NCI-H82 (cell line): ENCODE measurements around the gene FXYD7.
A peak's percentile ranks its signal among the peaks of the same experiment; 100 is the strongest.

Experiments used
- DNase-seq: peaks from one replicate; lab custom pipeline; 2025; lab: John Stamatoyannopoulos, UW

FXYD7 gene

DNA sequence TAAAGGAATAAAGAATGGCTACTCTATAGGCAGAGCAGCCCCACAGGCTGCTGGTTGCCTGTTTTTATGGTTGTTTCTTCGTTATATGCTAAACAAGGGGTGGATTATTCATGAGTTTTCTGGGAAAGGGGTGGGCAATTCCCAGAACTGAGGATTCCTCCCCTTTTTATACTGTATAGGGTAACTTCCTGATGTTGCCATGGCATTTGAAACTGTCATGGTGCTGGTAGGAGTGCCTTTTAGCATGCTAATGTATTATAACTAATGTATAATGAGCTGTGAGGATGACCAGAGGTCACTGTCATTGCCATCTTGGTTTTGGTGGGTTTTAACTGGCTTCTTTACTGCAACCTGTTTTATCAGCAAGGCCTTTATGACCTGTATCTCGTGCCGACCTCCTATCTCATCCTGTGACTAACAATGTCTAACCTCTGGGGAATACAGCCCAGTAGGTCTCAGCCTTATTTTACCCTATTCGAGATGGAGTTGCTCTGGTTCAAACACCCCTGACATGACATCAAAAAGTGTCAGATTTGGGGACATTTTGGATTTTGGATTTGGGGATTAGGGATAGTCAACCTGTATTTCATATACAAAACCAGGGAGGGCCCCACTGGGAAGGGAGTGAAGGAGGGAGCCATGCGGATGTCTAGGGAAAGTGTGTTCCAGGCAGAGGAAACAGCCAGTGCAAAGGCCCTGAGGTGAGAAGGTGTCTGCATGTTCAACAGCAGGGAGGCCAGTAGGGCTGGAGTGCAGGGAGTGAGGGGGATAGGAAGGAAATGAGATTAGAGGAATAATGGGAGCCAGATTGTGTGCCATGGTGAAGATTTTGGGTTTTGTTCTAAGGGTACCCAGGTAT lies 22.4 kb downstream of the FXYD7 start:
- no peak for DNase-seq

DNA sequence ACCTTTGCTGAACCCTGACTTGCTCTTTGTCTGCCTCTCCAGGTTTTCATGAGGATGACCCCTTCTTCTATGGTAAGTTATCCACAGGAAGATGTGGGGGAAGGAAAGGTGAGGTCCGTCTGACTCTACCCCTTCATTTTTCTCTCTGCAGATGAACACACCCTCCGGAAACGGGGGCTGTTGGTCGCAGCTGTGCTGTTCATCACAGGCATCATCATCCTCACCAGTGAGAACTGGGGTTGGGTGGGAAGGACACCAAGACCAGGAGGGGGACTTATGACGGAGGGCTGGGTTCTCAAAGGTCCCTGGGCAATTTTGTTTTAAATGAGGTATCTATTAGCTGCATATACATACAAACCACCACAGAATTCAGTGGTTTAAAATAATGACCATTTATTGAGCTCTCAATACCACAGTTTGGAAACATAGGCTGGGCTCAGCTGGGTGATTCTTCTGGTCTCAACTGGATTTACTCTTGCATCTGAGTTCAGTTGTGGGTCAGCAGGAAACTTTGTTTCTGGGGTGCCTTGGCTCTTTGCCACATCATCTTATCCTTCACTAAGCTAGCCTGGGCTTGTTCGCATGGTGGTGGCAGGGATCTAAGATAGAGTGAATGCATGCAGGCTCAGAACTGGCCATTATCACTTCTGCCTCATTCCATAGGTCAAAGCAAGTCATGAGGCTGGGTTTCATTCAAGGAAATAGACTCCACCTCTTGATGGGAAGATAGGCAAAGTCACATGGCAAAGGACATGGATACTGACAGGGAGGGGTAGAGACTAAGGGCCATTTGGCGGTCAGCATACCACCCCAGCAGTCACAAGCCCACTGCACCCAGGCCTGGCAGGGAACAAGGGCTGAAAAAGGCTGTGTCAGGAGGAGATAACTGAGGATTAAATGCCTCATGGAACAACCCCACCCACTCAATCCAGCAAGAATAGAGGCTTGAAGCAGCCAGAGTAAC lies 23.3 kb downstream of the FXYD7 start:
- no peak for DNase-seq

DNA sequence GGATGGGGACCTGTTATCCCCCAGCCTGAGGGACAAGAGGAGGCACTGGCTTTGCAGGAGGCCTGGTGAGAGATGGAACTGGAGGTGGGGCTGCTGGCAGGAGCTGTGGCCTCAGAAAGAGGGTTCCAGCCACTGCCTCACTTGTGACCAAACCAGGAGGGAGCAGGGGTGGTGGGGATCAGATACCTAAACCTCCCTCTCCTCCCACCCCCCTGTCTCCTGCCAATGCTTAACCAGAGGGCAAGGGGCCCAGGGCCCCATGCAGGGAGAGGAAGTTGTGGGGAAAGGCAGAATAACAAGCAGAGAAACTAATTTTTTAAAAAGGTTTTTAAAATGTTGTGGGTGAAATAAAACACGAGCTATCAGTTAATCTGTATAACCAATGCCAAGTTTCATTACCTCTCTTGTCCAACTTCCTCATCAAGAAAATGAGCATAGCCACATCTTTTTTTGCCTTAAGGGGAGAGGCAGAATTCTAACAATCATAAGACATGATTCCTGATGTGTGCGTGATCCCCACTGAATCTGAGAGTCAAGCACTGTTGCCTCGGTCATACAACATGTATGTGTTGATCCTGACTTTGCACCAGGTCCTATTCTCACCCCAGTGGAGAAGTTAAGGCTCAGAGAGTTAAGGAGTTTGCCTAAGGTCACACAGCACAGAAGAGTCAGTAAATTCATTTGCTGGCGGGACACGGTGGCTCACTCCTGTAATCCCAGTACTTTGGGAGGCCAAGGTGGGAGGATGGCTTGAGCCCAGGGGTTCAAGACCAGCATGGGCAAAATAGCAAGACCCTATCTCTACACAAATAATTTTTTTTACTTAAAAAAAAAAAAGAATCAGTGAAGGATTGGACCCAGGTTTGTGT lies 24.4 kb downstream of the FXYD7 start:
- DNase-seq: no peak

DNA sequence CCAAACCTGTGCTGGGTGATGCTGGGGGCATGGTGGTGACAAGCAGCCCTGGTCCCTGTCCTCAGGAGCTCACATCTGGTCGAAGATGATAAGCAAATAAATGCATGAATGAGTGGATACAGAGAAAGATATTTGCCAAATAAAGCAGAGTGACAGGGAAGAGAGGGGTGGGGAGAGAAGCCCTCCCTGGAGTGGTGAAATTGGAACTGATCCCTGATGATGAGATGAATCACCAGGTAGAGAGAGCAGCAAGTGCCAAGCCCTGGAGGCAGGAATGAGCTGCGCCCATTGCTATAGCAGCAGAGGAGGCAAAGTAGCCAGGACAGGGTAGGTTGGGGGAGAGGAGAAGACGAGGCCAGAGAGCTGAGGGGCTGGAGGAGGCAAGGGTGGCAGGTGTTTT lies 25.1 kb downstream of the FXYD7 start:
- no peak for DNase-seq

DNA sequence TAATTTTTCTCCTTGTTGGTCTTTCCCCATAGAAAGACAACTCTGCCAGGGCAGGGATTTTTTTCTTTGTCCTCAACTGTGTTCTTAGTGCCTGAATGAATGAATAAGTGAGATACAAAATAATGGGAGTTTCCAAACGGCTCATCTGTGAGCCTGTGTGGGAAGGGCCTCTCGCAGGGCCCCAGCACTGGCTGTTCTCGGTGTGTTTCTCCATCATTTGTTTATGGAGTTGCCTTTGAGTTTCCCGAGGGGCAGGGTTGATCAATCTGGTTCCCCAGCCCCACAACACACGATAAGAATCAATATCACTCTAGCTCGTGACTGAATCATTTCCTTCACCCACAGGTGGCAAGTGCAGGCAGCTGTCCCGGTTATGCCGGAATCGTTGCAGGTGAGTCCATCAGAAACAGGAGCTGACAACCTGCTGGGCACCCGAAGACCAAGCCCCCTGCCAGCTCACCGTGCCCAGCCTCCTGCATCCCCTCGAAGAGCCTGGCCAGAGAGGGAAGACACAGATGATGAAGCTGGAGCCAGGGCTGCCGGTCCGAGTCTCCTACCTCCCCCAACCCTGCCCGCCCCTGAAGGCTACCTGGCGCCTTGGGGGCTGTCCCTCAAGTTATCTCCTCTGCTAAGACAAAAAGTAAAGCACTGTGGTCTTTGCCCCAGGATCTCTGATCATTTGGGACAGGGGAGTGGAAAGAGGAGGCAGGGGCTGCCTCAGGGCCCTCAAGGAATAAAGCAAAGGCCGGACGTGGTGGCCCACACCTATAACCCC lies 26.4 kb downstream of the FXYD7 start:
- no peak for DNase-seq

DNA sequence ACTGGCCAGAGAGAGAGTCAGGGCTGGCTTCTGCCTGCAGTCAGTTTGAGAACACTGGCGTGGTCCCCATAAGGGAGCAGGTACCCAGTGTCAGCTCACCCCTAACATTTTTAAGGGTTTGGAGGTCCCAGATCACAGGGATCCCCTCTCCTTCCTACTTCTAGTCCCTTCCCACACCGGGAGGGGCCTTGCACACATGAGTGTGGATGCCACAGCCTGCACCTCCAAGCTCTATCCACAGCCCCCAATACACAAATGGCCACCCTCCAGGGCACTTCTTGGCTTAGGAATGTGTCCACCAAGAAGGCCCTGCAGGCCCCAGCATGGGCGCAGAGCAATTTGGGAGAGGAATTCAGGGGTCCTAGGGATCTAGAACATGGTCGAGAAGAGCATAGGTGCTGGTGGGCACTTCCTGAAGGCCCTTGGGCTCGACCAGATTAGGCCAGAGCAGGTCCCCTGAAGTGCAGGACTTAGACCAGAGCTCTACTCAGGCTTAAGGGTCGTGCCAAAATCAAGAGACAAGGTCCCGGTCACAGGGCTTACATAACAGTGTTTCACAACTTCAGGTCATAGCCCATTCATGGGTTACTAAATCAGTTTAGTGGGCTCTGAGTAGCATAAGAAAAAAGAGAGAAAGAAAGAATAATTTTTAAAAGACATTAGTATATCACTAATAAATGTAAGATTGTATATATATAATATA lies 27.5 kb downstream of the FXYD7 start:
- DNase-seq: no peak

DNA sequence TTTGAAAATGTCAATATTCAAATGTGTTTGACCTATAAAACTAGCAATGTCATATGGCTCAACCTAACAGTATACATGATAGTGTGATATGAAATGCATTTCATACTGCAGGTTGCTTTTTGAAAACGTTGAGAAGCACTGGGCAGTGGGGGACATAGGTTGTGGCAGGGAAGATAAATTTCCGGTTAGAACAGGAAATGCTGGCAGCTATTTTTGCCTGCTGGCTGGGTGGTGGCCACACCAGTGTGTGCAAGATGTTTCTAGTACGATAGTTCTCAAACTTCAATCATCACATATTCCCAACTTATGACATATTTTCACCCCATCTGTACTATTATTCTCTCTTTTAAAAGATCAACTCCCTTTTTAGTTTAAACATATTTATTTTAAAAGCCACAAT lies 28.7 kb downstream of the FXYD7 start:
- no peak for DNase-seq

DNA sequence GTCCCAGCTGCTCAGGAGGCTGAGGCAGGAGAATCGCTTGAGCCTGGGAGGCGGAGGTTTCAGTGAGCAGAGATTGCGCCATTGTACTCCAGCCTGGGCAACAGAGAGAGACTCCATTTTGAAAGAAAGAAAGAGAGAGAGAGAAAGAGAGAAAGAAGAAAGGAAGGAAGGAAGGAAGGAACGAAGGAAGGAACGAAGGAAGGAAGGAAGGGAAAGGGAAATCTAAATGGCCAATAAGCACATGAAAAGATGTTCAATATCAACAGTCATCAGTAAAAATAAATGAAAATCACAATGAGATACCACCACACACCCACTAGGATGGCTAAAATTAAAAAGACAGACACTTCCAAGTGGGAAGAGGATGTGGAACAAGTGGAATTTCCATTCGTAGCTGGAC lies 31.2 kb downstream of the FXYD7 start:
- no peak for DNase-seq

DNA sequence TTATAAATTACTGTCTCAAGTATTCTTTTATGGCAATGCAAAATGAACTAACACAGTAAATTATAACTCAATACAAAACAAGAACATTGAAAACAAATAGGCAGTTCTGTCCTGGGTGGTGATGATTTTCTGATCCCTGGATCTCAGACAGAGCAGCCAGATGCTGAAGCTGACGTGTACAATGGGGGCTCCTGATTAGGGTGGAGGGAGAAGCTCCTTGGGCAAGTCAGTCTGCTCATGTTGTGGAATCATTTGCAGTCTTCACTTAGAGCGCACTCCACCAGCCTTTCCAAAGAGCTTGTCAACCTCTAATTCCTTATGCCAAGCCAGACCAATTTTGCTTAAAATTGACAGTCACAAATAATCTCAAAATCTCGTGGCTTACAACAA lies 33.1 kb downstream of the FXYD7 start:
- DNase-seq: no peak

DNA sequence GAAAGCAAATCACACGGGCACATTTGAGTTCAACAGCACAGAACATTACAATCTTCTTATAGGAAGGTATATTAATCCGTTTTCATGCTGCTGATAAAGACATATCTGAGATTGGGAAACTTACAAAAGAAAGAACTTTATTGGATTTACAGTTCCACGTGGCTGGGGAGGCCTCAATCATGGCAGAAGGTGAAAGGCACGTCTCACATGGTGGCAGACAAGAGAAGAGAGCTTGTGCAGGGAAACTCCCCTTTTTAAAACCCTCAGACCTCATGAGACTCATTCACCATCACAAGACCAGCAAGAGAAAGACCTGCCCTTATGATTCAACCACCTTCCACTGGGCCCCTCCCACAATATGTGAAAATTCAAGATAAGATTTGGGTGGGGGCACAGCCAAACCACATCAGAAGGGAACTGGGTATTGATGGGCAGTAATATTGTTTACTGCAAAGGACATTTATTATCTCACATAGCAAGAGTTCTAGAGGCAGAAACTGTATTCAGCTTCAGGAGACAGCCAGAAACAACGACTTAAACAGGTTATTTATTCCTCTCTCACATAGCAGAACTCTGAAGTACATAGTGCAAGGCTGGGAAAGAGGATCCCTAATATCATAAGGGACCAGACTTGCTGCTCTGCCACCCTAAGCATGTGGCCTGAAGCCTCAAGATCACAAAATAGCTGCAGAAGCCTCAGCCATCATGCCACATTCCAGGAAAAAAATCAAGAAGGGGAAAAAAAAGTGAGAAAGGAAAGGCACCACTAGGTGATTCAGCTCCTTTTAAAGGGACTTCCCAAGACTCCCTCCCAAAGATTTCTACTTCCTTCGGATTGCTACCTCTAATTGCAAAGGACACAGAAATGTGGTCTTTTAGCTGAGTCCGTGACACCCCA lies 34.6 kb downstream of the FXYD7 start:
- DNase-seq: no peak

DNA sequence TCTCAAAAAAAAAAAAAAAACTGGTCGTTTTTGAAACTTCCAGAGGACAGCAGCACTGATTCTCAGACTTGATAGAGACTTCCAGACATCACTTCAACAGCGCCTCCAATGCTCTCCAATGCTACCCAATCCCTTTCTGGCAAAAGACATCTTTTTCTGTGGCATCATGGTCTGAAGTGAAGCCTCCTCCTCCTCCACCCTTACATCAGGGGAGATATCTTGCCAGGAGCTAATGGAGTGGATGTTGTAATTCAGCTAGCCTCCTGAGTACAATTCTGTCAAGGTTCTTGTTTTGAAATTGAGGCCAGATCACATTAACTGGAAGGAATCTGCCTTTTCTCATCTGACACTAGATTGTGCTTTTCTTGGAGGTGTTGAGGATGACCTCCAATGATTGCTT lies 35.6 kb downstream of the FXYD7 start:
- no peak for DNase-seq

DNA sequence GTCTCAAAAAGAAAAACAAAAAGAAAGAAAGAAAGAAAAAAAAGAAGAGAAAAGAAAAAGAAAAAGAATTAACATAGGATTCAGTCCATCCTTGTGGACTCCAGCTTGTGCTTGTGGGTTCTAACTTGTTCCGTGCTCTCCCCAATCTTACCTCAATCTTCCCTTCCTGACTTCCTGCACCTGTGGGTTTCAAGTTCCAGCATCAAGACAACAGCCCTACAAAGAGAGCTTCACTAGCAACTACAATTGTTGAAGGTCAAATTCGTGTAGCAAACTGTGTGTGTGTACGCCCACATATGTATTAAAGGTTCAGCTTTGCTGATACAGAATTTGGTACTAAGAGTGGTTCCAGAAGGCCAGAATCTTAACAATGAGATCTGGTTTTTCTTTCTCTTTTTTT lies 36.8 kb downstream of the FXYD7 start:
- DNase-seq: no peak

DNA sequence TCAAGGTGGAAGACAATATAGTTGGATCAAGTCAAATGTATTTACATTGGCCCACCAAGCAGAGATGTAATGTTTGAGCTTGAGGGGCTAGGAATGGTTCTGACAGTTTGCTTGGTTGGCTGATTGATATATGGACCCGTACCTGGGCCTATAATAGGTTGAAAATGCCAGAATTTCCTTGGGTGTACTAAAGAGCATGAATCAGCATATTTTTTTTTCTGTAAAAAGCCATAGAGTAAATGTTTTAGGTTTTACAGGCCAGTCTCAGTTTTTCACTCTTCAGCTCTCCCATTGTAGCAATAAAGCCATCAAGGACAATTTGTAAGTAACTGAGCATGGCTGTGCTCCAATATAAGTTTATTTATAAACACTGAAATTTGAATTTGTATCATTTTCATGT lies 38.3 kb downstream of the FXYD7 start:
- DNase-seq: no peak

DNA sequence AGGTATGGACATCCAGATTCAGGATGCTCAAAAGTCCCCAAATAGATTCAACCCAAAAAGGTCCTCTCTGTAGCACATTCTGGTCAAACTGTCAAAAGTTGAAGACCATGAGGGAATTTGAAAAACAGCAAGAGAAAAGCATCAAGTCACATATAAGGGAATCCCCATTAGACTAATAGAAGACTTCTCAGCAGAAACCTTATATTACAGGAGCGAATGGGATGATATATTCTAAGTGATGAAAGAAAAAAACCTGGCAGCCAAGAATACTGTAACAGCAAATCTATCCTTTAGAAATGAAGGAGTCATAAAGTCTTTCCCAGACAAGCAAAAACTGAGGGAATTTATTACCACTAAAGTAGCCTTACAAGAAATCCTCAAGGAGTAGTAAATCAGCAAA lies 41.2 kb downstream of the FXYD7 start:
- DNase-seq: no peak

DNA sequence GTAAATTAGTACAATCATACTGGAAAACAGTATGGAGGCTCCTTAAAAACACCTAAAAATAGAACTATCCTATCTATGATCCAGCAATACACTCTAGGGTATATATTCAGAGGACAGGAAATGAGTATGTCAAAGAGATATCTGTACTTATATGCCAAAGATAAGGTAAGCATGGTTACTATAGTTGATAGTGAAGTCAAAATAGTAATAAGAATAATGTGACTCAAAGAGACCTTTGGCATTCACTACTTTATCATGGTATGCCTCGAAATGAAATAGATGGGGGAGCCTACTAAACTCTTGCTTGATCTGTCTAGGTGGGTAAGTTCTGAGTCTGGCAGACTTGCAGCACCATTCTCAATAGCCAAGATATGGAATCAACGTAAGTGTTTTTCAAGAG lies 41.8 kb downstream of the FXYD7 start:
- no peak for DNase-seq

DNA sequence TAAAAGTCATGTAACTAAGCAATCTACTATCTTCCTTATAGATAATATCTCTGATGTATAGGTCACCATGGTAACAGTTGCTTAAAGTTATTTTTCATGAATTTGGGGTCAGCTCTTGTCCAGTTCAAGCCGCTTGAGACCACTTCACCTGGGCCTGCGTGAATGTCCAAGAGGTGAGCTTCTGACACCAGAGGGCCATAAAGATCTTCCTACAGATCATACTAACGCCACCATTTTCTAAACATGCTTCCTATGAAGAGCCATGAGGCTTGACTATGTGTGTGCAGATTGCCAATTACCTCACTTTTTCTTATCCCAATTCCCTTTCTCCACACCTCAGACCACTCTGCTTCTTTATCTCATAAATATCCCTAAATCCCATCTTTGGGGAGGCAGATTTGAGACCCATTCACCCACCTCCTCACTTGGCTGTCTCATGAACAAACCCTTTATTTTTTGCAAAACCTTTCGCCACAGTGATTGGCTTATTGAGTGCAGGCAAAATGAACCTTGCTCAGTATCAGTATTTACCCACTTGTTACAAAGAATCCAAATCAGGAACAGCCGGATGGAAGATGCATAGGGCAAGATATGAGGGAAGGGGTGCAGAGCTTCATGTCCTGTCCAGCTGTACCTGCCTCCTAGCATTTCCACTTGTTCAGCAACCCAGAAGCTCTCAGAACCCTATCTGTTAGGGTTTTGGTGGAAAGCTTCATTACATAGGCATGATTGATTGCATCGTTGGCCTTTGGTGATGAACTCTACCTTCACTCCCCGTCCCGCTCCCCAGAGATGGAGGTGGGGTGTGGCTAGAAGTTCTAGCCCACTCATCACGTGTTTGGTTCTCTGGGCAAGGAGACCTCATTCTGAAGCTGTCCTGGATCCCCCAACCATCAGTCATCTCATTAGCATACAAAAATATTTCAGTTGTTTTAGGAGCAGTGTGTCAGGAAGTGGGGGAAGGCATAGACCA lies 51.2 kb downstream of the FXYD7 start:
- no peak for DNase-seq

DNA sequence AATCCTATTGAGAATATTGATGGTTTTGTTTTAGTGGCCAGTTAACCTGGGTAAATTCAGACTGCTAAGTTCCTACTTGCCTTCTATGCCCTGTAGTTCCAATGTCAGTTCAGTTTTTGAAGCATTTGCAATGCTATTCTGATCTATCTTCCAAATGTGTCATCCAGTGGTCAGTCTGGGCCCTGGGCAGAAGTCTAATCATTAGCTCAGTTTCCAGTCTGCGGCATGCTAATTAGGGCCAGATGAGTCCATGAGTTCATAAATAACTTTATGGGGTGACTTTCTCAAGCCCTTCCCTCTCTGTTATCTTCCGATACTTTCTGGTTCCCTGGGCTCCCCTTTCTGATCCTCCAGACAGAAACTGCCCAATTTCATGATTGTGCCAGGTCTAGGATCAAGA lies 52.8 kb downstream of the FXYD7 start:
- no peak for DNase-seq

DNA sequence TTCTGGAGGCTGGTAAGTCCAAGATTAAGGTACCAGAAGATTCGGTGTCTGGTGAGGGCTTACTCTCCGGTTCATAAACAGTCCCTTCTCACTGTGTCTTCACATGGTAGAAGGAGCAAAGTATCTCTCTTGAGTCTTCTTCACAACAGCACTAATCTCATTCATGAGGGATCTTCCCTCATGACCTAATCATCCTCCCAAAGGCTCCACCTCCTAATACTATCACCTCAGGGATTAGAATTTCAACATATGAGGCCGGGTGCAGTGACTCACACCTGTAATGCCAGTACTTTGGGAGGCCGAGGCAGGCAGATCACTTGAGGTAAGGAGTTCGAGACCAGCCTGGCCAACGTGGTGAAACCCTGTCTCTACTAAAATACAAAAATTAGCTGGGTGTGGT lies 53.8 kb downstream of the FXYD7 start:
- peak; percentile 27 for DNase-seq
